Nephron (organoid): ENCODE results near the gene C2CD5.
A peak's percentile ranks its signal among the peaks of the same experiment; 100 is the strongest.

Experiments
- H3K27ac Mint-ChIP-seq, 3 experiments: 2 replicates each; pipeline ENCODE4 v1.8.0; 2020; ENCODE audit warnings: mixed read lengths in 3 of 3, mild to moderate bottlenecking in 2 of 3, moderate library complexity in 1 of 3
- H3K27me3 Mint-ChIP-seq: 2 replicates; pipeline ENCODE4 v1.8.0; 2021; ENCODE audit warnings: low read depth, mild to moderate bottlenecking, moderate library complexity, mixed read lengths
- H3K36me3 Mint-ChIP-seq: 2 replicates; pipeline ENCODE4 v1.8.0; 2020; ENCODE audit warnings: low read depth, mixed read lengths
- H3K4me1 Mint-ChIP-seq: 2 replicates; pipeline ENCODE4 v1.8.0; 2020; ENCODE audit warnings: mixed read lengths
- H3K4me3 Mint-ChIP-seq, 3 experiments: 2 replicates each; pipeline ENCODE4 v1.8.0; 2020; ENCODE audit warnings: mild to moderate bottlenecking in 3 of 3, mixed read lengths in 3 of 3, moderate library complexity in 2 of 3
- H3K9me3 Mint-ChIP-seq: 2 replicates; pipeline ENCODE4 v1.8.0; 2020; ENCODE audit warnings: mixed read lengths
- CTCF ChIP-seq, 3 experiments: fragments of 200-600 bp; sonication (generic); IDR thresholded peaks; one replicate each; pipeline ENCODE4 v1.5.0; 2021; ENCODE audit warnings: antibody characterized with exemption in 3 of 3; ENCODE audit not compliant: unreplicated experiment in 3 of 3

The C2CD5 gene

GRCh38 chr12:22473212-22473611, 71.1 kb downstream of the C2CD5 start:
- Mint-ChIP-seq H3K4me1 (no peaks in the 10 kb centered on the region), H3K36me3 (peaks cover 52% of the 10 kb centered on the region), H3K27me3 (no peaks in the 10 kb centered on the region), H3K27ac (no peak overlapping the region), H3K9me3 (no peaks in the 10 kb centered on the region), H3K4me3 (no peak overlapping the region)
- no peak for TF ChIP-seq CTCF (IDR thresholded peaks at IDR 0.05; ENCODE audit: unreplicated experiment in 3 of 3)

GRCh38 chr12:22467190-22467589, 77.2 kb downstream of the C2CD5 start:
- Mint-ChIP-seq H3K27ac (peak overlapping the region in 2 of 3 experiments; percentile 46 to 51), H3K4me3 (no peak overlapping the region), H3K4me1 (no peaks in the 10 kb centered on the region), H3K9me3 (no peaks in the 10 kb centered on the region), H3K36me3 (peaks cover 33% of the 10 kb centered on the region), H3K27me3 (peaks cover 4% of the 10 kb centered on the region)
- TF ChIP-seq CTCF (IDR thresholded peaks at IDR 0.05; ENCODE audit: unreplicated experiment in 3 of 3) = no peak

GRCh38 chr12:22463306-22463705, 81.0 kb downstream of the C2CD5 start:
- TF ChIP-seq CTCF (IDR thresholded peaks at IDR 0.05; ENCODE audit: unreplicated experiment in 3 of 3) = no peak
- Mint-ChIP-seq H3K36me3 (peaks cover 7% of the 10 kb centered on the region), H3K4me1 (peaks cover 3% of the 10 kb centered on the region), H3K27ac (no peak overlapping the region), H3K4me3 (no peak overlapping the region), H3K27me3 (peaks cover 4% of the 10 kb centered on the region), H3K9me3 (no peaks in the 10 kb centered on the region)

- peaks cover 3% of the 10 kb centered on the region for H3K4me1 Mint-ChIP-seq
- no peaks in the 10 kb centered on the region for H3K9me3 Mint-ChIP-seq
- H3K27me3 Mint-ChIP-seq = peaks cover 4% of the 10 kb centered on the region
- H3K27ac Mint-ChIP-seq = peak overlapping the region; percentile 65 to 89 (median 68)
- TF ChIP-seq CTCF (IDR thresholded peaks at IDR 0.05; ENCODE audit: unreplicated experiment in 3 of 3) = no peak
- no peak overlapping the region for H3K4me3 Mint-ChIP-seq
- peaks cover 6% of the 10 kb centered on the region for H3K36me3 Mint-ChIP-seq
Measured at GRCh38 chr12:22461786-22462185, 82.6 kb downstream of the C2CD5 start.

- Mint-ChIP-seq H3K4me1 (peaks cover 3% of the 10 kb centered on the region), H3K27ac (no peak overlapping the region), H3K36me3 (no peaks in the 10 kb centered on the region), H3K4me3 (no peak overlapping the region), H3K9me3 (no peaks in the 10 kb centered on the region), H3K27me3 (peaks cover 4% of the 10 kb centered on the region)
- peak; percentile 51 to 64 (median 61) for TF ChIP-seq CTCF (IDR thresholded peaks at IDR 0.05; ENCODE audit: unreplicated experiment in 3 of 3)
Measured at GRCh38 chr12:22459838-22460490, 84.4 kb downstream of the C2CD5 start.

- Mint-ChIP-seq H3K36me3 (peaks cover 5% of the 10 kb centered on the region), H3K4me3 (no peak overlapping the region), H3K4me1 (peaks cover 3% of the 10 kb centered on the region), H3K27ac (peak overlapping the region; percentile 18 to 56 (median 48)), H3K27me3 (peaks cover 4% of the 10 kb centered on the region), H3K9me3 (no peaks in the 10 kb centered on the region)
- no peak for TF ChIP-seq CTCF (IDR thresholded peaks at IDR 0.05; ENCODE audit: unreplicated experiment in 3 of 3)
Measured at GRCh38 chr12:22458298-22458937, 85.9 kb downstream of the C2CD5 start.
